ENCODE data around the gene AEBP1.

The AEBP1 gene

DNA sequence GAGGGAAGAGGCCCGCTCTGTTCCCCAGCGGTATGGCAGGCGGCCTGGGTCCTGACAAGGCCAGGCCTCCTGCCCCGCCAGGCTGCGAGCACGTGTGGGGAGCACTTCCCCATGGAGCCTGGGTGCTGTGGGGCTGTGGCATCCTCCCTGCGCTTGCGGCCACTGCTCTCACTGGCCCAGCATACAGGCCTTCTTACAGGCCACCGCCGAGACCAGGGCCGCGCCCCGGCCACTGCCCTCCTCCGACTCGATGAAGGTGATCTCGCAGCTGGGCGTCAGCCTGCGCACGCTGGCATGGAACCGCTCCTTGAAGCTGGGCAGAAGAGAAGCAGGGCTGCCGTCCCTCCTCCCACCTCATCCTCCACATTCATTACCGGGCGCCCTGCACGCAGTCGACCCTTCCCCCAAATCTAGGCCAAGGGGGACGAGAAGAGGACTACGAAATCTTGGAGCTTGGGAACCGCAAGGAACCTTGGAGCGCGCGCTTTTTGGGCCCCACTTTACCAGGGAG lies 40.9 kb downstream of the AEBP1 start:
- TF ChIP-seq TAF1 (IDR thresholded peaks at IDR 0.05; ENCODE audit: borderline replicate concordance, insufficient read depth, low read length) (no peak), SIN3A (IDR thresholded peaks at IDR 0.05; ENCODE audit: borderline replicate concordance, insufficient read depth, low read length) (no peak), POLR2AphosphoS5 (IDR thresholded peaks at IDR 0.05; ENCODE audit: low read depth, low read length) (no peak), FOXP2 (optimal IDR thresholded peaks at IDR 0.05; ENCODE audit: borderline replicate concordance, extremely low read depth, extremely low read length, insufficient read depth) (no peak)
- TF ChIP-seq, protein P1, sequence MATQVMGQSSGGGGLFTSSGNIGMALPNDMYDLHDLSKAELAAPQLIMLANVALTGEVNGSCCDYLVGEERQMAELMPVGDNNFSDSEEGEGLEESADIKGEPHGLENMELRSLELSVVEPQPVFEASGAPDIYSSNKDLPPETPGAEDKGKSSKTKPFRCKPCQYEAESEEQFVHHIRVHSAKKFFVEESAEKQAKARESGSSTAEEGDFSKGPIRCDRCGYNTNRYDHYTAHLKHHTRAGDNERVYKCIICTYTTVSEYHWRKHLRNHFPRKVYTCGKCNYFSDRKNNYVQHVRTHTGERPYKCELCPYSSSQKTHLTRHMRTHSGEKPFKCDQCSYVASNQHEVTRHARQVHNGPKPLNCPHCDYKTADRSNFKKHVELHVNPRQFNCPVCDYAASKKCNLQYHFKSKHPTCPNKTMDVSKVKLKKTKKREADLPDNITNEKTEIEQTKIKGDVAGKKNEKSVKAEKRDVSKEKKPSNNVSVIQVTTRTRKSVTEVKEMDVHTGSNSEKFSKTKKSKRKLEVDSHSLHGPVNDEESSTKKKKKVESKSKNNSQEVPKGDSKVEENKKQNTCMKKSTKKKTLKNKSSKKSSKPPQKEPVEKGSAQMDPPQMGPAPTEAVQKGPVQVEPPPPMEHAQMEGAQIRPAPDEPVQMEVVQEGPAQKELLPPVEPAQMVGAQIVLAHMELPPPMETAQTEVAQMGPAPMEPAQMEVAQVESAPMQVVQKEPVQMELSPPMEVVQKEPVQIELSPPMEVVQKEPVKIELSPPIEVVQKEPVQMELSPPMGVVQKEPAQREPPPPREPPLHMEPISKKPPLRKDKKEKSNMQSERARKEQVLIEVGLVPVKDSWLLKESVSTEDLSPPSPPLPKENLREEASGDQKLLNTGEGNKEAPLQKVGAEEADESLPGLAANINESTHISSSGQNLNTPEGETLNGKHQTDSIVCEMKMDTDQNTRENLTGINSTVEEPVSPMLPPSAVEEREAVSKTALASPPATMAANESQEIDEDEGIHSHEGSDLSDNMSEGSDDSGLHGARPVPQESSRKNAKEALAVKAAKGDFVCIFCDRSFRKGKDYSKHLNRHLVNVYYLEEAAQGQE (IDR thresholded peaks at IDR 0.05; ENCODE audit: insufficient read depth in 1 of 2, low read depth in 2 of 2, low read length in 2 of 2) = no peak

DNA sequence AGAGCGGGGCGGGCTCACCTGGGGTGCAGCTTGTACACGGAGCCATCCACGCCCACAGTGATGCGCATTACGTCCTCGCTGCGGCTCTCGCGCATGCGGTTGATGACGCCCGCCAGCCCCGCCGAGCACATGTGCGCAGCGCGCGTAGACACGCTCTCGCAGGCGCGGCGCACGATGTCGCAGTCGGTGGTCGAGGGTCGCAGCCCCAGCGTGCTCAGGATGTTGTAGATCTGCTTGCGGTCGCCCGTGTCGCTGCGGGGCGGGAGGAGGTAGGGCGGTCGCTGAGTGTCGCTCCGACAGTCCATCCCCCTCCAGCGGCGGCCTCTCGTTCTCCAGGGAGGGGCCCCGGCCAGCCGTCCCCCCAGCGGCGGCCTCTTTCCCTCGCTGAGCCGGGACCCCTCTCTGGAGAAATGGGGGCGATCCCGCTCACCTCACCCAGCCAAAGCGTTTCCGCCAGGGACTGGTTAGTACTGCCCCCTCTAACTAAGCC lies 41.4 kb downstream of the AEBP1 start:
- TF ChIP-seq TAF1 (IDR thresholded peaks at IDR 0.05; ENCODE audit: borderline replicate concordance, insufficient read depth, low read length) (no peak), FOXP2 (optimal IDR thresholded peaks at IDR 0.05; ENCODE audit: borderline replicate concordance, extremely low read depth, extremely low read length, insufficient read depth) (no peak), SIN3A (IDR thresholded peaks at IDR 0.05; ENCODE audit: borderline replicate concordance, insufficient read depth, low read length) (no peak), POLR2AphosphoS5 (IDR thresholded peaks at IDR 0.05; ENCODE audit: low read depth, low read length) (no peak)
- TF ChIP-seq, protein P1 (IDR thresholded peaks at IDR 0.05; ENCODE audit: insufficient read depth in 1 of 2, low read depth in 2 of 2, low read length in 2 of 2) = no peak

DNA sequence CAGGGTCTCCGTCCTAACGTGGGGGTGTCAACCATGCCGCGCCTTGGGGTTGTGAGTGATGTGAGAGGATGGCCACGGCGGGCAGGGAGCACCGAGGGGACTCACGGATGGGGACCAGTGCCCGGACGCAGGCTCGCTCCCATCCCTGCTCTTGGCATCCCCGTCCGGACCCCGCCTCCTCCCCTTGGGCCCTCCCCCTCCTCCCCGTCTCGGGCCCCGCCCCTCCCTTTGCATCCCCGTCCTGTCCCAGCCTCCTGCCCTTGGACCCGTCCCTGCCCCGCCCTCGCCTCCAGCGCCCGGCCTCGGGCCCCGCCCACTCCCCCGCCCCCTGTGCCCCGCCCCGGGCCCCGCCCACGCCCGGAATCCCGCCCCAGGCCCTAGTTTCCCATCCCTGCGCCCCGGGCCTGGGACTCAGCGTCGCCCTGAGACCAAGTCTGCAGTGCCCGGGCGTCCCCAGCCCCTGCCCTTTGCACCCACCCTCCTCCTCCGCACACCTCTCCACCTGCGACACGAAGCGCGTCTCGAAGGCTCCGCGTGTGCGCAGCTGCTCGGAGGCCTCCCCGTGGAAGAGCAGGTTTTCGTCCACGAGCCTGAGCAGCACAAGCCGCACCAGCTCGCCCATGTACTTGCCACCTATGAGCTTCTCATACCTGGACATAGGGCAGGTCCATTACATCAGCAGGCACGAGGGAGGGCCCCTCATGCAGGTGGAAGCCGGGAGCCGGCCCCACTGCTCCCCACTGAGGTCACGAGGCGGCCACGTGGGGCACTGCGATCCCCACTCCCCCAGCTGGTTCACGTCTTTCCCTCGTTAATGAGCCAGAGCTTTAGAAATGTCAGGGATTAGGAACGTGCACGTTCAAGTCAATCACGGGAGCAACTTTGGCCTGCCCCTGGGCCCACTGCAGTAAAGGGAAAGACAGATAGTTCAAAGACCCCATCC lies 42.1 kb downstream of the AEBP1 start:
- TF ChIP-seq POLR2AphosphoS5 (IDR thresholded peaks at IDR 0.05; ENCODE audit: low read depth, low read length) (no peak), FOXP2 (optimal IDR thresholded peaks at IDR 0.05; ENCODE audit: borderline replicate concordance, extremely low read depth, extremely low read length, insufficient read depth) (no peak), TAF1 (IDR thresholded peaks at IDR 0.05; ENCODE audit: borderline replicate concordance, insufficient read depth, low read length) (no peak)
- TF ChIP-seq, protein P1 (IDR thresholded peaks at IDR 0.05; ENCODE audit: insufficient read depth in 1 of 2, low read depth in 2 of 2, low read length in 2 of 2) = no peak

DNA sequence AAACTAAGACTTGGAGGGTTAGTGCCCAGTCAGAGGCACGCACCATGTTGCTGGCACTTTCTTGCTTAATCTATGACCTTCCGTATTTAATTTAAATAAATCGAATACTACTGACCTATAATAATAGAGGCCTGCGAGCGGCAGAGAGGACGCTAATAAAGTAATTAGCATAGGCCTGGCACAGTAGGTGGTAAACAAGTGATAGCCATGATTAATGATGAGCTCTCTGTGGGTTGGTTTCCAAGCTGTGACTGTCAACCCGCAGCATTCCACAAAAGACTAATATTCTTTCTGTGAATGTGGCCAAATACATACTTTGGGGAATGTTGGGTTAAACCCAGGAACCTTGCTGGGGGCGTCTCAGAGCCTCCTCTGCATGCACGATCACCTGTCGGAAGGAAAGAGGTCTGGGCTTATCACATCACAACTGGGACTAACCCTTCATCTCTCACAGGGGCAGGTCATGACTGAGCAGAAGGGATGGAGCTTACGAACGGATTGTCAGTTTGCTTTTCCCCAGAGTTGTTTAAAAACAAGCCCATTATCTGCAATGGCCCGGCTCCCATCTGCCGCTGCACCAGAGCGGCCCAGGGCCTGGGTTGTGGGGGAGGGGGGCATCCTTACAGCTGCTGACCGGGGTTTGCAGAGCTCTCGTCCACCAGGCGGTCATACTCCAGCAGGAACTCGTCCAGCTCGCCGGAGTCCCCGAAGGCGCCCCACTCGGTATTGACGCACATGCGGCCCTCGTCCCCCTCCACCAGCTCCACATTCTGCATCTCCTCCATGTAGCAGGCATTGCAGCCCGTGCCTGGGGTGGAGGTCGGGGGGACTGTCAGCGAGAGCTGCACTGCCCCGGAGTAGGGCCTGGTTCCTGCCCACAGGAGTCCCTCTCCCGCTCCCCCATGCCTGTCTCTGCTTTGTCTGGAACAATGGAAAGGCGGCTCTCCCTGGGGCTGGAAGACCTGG lies 43.2 kb downstream of the AEBP1 start:
- TF ChIP-seq, protein P1 (IDR thresholded peaks at IDR 0.05; ENCODE audit: insufficient read depth in 1 of 2, low read depth in 2 of 2, low read length in 2 of 2) = no peak
- TF ChIP-seq TAF1 (IDR thresholded peaks at IDR 0.05; ENCODE audit: borderline replicate concordance, insufficient read depth, low read length) (no peak), SIN3A (IDR thresholded peaks at IDR 0.05; ENCODE audit: borderline replicate concordance, insufficient read depth, low read length) (no peak), FOXP2 (optimal IDR thresholded peaks at IDR 0.05; ENCODE audit: borderline replicate concordance, extremely low read depth, extremely low read length, insufficient read depth) (no peak), POLR2AphosphoS5 (IDR thresholded peaks at IDR 0.05; ENCODE audit: low read depth, low read length) (no peak)
